ENCODE data around the gene TPM1.

DNA sequence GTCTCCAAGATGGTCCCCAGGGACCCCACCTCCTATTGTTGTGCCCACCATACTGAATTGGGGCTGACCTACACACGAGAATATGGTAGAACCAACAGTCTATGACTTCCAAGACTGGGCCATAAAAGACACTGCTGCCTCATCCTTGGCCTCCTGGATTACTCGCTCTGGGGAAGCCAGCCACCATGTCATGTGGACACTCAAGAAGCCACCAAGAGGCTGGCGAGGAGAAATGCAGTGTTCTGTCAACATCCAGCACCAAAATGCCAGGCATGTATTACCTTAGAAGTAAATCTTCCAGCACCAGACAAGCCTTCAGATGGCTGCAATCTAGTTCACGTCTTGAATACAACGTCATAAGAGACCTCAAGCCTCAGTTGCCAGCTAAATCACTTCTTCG is 17.1 kb upstream of the TPM1 start:
- TF ChIP-seq, protein P1, sequence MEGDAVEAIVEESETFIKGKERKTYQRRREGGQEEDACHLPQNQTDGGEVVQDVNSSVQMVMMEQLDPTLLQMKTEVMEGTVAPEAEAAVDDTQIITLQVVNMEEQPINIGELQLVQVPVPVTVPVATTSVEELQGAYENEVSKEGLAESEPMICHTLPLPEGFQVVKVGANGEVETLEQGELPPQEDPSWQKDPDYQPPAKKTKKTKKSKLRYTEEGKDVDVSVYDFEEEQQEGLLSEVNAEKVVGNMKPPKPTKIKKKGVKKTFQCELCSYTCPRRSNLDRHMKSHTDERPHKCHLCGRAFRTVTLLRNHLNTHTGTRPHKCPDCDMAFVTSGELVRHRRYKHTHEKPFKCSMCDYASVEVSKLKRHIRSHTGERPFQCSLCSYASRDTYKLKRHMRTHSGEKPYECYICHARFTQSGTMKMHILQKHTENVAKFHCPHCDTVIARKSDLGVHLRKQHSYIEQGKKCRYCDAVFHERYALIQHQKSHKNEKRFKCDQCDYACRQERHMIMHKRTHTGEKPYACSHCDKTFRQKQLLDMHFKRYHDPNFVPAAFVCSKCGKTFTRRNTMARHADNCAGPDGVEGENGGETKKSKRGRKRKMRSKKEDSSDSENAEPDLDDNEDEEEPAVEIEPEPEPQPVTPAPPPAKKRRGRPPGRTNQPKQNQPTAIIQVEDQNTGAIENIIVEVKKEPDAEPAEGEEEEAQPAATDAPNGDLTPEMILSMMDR (conservative IDR thresholded peaks at IDR 0.05; ENCODE audit: low read depth, low read length), result no peak
- TF ChIP-seq MAZ (IDR thresholded peaks at IDR 0.05; ENCODE audit: borderline replicate concordance, low read depth, low read length) (no peak), CEBPB (IDR thresholded peaks at IDR 0.05; ENCODE audit: low read depth, low read length) (no peak), POLR2A (IDR thresholded peaks at IDR 0.05; ENCODE audit: low read depth, low read length) (no peak), RCOR1 (IDR thresholded peaks at IDR 0.05; ENCODE audit: insufficient replicate concordance, low read length) (no peak), SMC3 (IDR thresholded peaks at IDR 0.05; ENCODE audit: low read depth, low read length) (no peak), USF2 (IDR thresholded peaks at IDR 0.05; ENCODE audit: low read depth, low read length) (no peak), RFX5 (IDR thresholded peaks at IDR 0.05; ENCODE audit: low read depth, low read length) (no peak), MXI1 (IDR thresholded peaks at IDR 0.05; ENCODE audit: borderline replicate concordance, low read depth, low read length) (no peak), CHD1 (IDR thresholded peaks at IDR 0.05; ENCODE audit: low read depth, low read length) (no peak), RAD21 (IDR thresholded peaks at IDR 0.05; ENCODE audit: low read length) (no peak), MAFK (IDR thresholded peaks at IDR 0.05; ENCODE audit: low read depth, low read length) (no peak), NFE2L2 (IDR thresholded peaks at IDR 0.05; ENCODE audit: low read depth, low read length) (no peak)
- TF ChIP-seq, protein P2, sequence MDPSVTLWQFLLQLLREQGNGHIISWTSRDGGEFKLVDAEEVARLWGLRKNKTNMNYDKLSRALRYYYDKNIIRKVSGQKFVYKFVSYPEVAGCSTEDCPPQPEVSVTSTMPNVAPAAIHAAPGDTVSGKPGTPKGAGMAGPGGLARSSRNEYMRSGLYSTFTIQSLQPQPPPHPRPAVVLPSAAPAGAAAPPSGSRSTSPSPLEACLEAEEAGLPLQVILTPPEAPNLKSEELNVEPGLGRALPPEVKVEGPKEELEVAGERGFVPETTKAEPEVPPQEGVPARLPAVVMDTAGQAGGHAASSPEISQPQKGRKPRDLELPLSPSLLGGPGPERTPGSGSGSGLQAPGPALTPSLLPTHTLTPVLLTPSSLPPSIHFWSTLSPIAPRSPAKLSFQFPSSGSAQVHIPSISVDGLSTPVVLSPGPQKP (IDR thresholded peaks at IDR 0.05; ENCODE audit: borderline replicate concordance, low read depth, low read length), result no peak
